Ascending aorta (tissue), 2 donors: ENCODE measurements around the gene AMELX. TPM values are rescaled to one million over a fixed set of nuclear protein-coding genes. Genes with fewer than 3 reads are reported as not detected.

Experiments
- DNase-seq, 2 donors: peaks; one replicate each; pipeline ENCODE4 v3.0.0-alpha.2; 2019; ENCODE audit warnings: low spot score in 2 of 2
- H3K27ac ChIP-seq, 2 donors: fragments of 200-600 bp; sonication (generic); one replicate each; pipeline ENCODE4 v1.5.1; 2016 to 2017; ENCODE audit warnings: mild to moderate bottlenecking in 1 of 2
- H3K27me3 ChIP-seq: fragments of 200-600 bp; sonication (generic); one replicate; pipeline ENCODE4 v1.5.1; 2017
- H3K36me3 ChIP-seq, 2 donors: fragments of 200-600 bp; sonication (generic); one replicate each; pipeline ENCODE4 v1.5.1; 2016
- H3K4me1 ChIP-seq, 2 donors: fragments of 200-600 bp; sonication (generic); one replicate each; pipeline ENCODE4 v1.5.1; 2016 to 2017; ENCODE audit warnings: mild to moderate bottlenecking in 1 of 2
- H3K4me3 ChIP-seq, 2 donors: fragments of 200-600 bp; sonication (generic); one replicate each; pipeline ENCODE4 v1.5.1; 2016 to 2017; ENCODE audit warnings: mild to moderate bottlenecking in 1 of 2
- H3K9me3 ChIP-seq, 2 donors: fragments of 200-600 bp; sonication (generic); one replicate each; pipeline ENCODE4 v1.5.1; 2016
- intact Hi-C: fragments of 100-400 bp; cut with DNase I; formaldehyde crosslinking; loops from one replicate; pipeline ENCODE4 v1.15.1; 2023
- total RNA-seq: library from RNA; depleted of rRNA; stranded (reverse); fragments of >200 nt; gene quantifications from one replicate; pipeline ENCODE4 v1.1.0, GENCODE V29; 2016
- TF ChIP-seq, protein P1 (sequence below), 3 experiments: fragments of 200-600 bp in 2 of 3; fragments of 450-650 bp in 1 of 3; sonication (generic) in 2 of 3; IDR thresholded peaks; one replicate each; pipeline ENCODE4 v1.5.1; 2016 to 2019; ENCODE audit warnings: antibody characterized with exemption in 3 of 3, mild to moderate bottlenecking in 1 of 3, moderate library complexity in 1 of 3

AMELX gene
- total RNA-seq, 1 donor from 2014 or later: not detected

DNA sequence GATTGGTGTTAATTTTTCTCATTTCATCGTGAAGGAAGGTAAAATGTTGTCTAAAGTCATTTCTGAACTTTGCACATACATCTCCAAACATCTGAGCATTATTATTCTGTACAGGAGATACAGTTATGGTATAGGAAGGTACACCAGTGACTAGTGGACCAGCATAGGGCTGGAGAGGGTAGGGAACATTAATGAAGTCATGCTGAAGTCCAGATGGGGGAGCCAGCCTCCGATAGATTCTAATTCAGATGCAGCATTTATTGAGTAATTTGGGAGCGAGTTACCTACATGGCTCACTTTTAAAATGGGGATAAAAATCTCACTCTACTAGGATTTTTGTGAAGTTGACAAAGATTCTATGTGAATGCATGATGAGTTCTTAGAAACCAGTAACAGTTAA lies 34.9 kb downstream of the AMELX start:
- DNase-seq: no peak
- Histone ChIP-seq H3K4me1 (no peaks in the 10 kb centered on the region), H3K27me3 (no peaks in the 10 kb centered on the region), H3K9me3 (peaks cover 0 to 4% of the 10 kb centered on the region in 2 donors), H3K27ac (no peak overlapping the region), H3K4me3 (no peak overlapping the region), H3K36me3 (no peaks in the 10 kb centered on the region)
- TF ChIP-seq, protein P1, sequence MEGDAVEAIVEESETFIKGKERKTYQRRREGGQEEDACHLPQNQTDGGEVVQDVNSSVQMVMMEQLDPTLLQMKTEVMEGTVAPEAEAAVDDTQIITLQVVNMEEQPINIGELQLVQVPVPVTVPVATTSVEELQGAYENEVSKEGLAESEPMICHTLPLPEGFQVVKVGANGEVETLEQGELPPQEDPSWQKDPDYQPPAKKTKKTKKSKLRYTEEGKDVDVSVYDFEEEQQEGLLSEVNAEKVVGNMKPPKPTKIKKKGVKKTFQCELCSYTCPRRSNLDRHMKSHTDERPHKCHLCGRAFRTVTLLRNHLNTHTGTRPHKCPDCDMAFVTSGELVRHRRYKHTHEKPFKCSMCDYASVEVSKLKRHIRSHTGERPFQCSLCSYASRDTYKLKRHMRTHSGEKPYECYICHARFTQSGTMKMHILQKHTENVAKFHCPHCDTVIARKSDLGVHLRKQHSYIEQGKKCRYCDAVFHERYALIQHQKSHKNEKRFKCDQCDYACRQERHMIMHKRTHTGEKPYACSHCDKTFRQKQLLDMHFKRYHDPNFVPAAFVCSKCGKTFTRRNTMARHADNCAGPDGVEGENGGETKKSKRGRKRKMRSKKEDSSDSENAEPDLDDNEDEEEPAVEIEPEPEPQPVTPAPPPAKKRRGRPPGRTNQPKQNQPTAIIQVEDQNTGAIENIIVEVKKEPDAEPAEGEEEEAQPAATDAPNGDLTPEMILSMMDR (IDR thresholded peaks at IDR 0.05): no peak
- intact Hi-C loops: no loop called here

DNA sequence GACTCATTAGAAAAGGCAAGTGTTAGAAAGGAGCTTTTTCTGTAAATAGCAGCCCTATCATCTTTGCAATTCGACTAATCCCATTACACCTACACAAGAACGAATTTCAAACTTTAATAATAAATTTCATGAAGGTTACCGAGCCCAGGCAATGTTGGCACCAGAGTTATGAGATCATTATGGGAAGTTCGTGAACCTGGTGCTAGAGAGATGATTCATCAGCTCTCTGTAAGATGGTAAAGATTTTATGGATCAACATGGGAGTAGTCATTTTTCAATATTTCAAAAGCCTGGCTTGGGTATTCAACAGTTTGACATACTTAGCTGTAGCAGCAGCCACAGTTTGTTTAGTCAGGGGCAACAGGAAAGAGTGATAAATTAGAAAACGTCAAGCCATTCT lies 35.8 kb downstream of the AMELX start:
- H3K36me3 ChIP-seq: no peaks in the 10 kb centered on the region
- no peak for DNase-seq
- H3K9me3 ChIP-seq: peaks cover 0 to under 1% of the 10 kb centered on the region in 2 donors
- H3K27me3 ChIP-seq: no peaks in the 10 kb centered on the region
- no peaks in the 10 kb centered on the region for H3K4me1 ChIP-seq
- TF ChIP-seq, protein P1 (IDR thresholded peaks at IDR 0.05): no peak
- H3K27ac ChIP-seq: no peak overlapping the region
- H3K4me3 ChIP-seq: no peak overlapping the region
- intact Hi-C loops: no loop called here

DNA sequence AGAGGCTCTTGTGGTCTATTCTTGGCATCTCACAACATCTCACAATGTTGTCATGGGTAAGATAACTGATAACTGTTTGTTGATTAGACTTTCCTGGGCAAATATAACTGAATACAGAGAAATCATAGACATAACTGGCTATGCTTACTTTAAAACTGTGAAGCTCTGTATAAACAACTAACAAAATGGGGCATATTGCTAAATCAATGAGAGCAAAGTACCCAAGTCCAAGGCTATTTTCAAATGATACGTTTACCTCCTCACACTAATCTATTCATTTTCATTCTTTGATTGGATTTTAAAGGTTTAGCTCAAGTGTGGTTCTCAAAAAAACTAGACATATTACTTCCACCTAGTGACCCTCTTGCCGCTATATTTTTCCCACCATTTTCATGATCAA lies 38.6 kb downstream of the AMELX start:
- DNase-seq: no peak
- Histone ChIP-seq H3K4me3 (no peak overlapping the region), H3K27me3 (no peaks in the 10 kb centered on the region), H3K9me3 (no peaks in the 10 kb centered on the region), H3K27ac (no peak overlapping the region), H3K36me3 (no peaks in the 10 kb centered on the region), H3K4me1 (no peaks in the 10 kb centered on the region)
- TF ChIP-seq, protein P1 (IDR thresholded peaks at IDR 0.05): no peak
- intact Hi-C loops: no loop called here

DNA sequence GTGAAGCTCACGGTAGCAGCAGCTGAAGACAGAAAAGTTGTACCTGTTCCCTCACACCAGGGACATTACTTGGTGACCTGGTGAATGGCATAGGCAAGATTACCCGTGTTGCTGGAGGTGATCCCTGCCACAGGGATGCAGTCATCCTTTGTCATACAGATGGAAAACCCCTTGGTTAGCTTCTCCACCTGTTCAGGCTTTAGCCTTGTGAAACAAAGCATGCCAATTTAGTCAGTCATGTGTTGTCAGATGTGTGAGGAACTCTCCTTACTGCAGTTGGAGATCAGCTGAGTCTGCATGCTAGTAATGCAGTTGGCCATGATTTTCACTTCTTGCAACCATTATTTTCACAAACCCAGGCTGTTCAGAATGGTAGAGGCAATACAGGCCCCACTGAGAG lies 41.0 kb downstream of the AMELX start:
- Histone ChIP-seq H3K4me1 (no peaks in the 10 kb centered on the region), H3K27me3 (no peaks in the 10 kb centered on the region), H3K9me3 (no peaks in the 10 kb centered on the region), H3K27ac (no peak overlapping the region), H3K36me3 (no peaks in the 10 kb centered on the region), H3K4me3 (no peak overlapping the region)
- TF ChIP-seq, protein P1 (IDR thresholded peaks at IDR 0.05): no peak
- intact Hi-C loops: no loop called here
- DNase-seq: no peak

DNA sequence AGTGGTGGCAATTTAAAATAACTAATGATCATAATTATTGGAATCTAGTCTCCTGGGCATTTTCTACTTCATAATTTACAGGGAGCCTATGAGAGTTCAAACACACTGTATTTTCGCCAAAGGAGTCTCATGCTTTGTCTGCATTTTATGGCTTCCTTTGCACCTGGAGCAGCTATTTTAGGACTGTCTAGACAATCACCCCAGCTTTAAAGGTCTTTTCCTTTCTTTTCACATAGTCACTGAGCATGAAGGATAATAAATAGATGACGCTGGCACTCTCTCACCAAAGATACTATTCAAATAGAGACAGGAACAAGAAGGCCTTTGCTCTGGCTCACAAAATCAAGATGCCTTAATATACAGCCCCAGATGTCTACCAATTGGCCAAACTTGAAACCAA lies 43.0 kb downstream of the AMELX start:
- no peaks in the 10 kb centered on the region for H3K4me1 ChIP-seq
- TF ChIP-seq, protein P1 (IDR thresholded peaks at IDR 0.05): no peak
- intact Hi-C loops: no loop called here
- no peaks in the 10 kb centered on the region for H3K27me3 ChIP-seq
- no peaks in the 10 kb centered on the region for H3K9me3 ChIP-seq
- H3K4me3 ChIP-seq: no peak overlapping the region
- H3K36me3 ChIP-seq: no peaks in the 10 kb centered on the region
- no peak overlapping the region for H3K27ac ChIP-seq
- no peak for DNase-seq
